Measurements from ENCODE around the gene FLT3.

Gene FLT3

GRCh38 chr13:28049215-28049614 is 51.2 kb downstream of the FLT3 start:
- no peak overlapping the region for H3K27ac ChIP-seq
- TF ChIP-seq CTCF (conservative IDR thresholded peaks at IDR 0.05) = no peak

GRCh38 chr13:28048768-28049167 is 51.6 kb downstream of the FLT3 start:
- TF ChIP-seq CTCF (conservative IDR thresholded peaks at IDR 0.05) = no peak
- H3K27ac ChIP-seq = no peak overlapping the region

GRCh38 chr13:28047757-28048388 is 52.5 kb downstream of the FLT3 start:
- no peak overlapping the region for H3K27ac ChIP-seq
- TF ChIP-seq CTCF (conservative IDR thresholded peaks at IDR 0.05) = no peak

- no peak overlapping the region for H3K27ac ChIP-seq
- no peak for TF ChIP-seq CTCF (conservative IDR thresholded peaks at IDR 0.05)
Measured at GRCh38 chr13:28046981-28047380, 53.4 kb downstream of the FLT3 start.

- no peak overlapping the region for H3K27ac ChIP-seq
- no peak for TF ChIP-seq CTCF (conservative IDR thresholded peaks at IDR 0.05)
Measured at GRCh38 chr13:28045861-28046260, 54.5 kb downstream of the FLT3 start.

- TF ChIP-seq CTCF (conservative IDR thresholded peaks at IDR 0.05) = no peak
- H3K27ac ChIP-seq = no peak overlapping the region
Measured at GRCh38 chr13:28044608-28045007, 55.8 kb downstream of the FLT3 start.

- H3K27ac ChIP-seq = no peak overlapping the region
- TF ChIP-seq CTCF (conservative IDR thresholded peaks at IDR 0.05) = no peak
Measured at GRCh38 chr13:28043224-28043623, 57.2 kb downstream of the FLT3 start.
